Measurements from ENCODE around the gene SLC28A1. TPM values are rescaled to one million over a fixed set of nuclear protein-coding genes. Genes with fewer than 3 reads are reported as not detected.
"Not testable (repeated sequence)": the region's sequence is repeated elsewhere in the genome, so short reads cannot be mapped to it uniquely, and the experiment has no call there.

SLC28A1 gene
- total RNA-seq, 2 experiments from 2014 or later = not detected

- Mint-ChIP-seq H3K27me3 (peaks cover 10% of the 10 kb centered on the region), H3K4me1 (peaks cover 50% of the 10 kb centered on the region), H3K36me3 (peaks cover 2% of the 10 kb centered on the region), H3K27ac (no peak overlapping the region), H3K9me3 (ENCODE audit: low read depth) (no peaks in the 10 kb centered on the region), H3K4me3 (peak overlapping the region; percentile 85)
- CTCF ChIA-PET = interaction anchor here (1.1 kb wide), 1 partner anchor 9 kb away, joined by 3 read pairs; no protein-coding TSS in a partner anchor
- DNase-seq = no peak
- ATAC-seq = no peak
Measured at GRCh38 chr15:84983294-84983693, 98.8 kb downstream of the SLC28A1 start.

- ATAC-seq (no peak), DNase-seq (no peak)
- peaks cover 2% of the 10 kb centered on the region for H3K36me3 Mint-ChIP-seq
- H3K9me3 Mint-ChIP-seq (ENCODE audit: low read depth) = no peaks in the 10 kb centered on the region
- CTCF ChIA-PET = interaction anchor here (1.1 kb wide), 1 partner anchor 10 kb away, joined by 3 read pairs; no protein-coding TSS in a partner anchor
- no peak overlapping the region for H3K27ac Mint-ChIP-seq
- H3K4me1 Mint-ChIP-seq = peaks cover 54% of the 10 kb centered on the region
- H3K27me3 Mint-ChIP-seq = peaks cover 10% of the 10 kb centered on the region
- peak overlapping the region; percentile 85 for H3K4me3 Mint-ChIP-seq
Measured at GRCh38 chr15:84983711-84984110, 99.2 kb downstream of the SLC28A1 start.

DNA sequence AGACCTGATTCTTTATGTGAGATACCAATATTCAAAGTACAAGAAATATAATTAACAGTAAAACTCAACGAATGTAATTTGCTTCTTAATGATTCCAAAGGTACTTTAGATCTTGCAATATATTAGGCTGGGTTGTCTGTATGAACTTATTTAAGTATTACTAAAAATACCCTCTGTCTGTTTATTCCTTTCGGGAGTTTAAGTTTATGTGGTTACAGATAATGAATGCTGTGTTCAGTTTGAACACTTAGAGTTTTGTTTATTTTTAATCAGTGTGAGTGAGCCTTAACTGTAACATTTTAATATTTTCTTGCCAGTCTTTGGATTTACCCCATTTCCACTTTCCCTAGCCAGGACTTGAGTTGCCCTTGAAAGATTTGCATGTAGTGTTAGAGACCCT is 100.7 kb downstream of the SLC28A1 start:
- CTCF ChIA-PET = no interaction called here
- no peaks in the 10 kb centered on the region for H3K9me3 Mint-ChIP-seq (ENCODE audit: low read depth)
- no peak for ATAC-seq
- H3K36me3 Mint-ChIP-seq = peaks cover 3% of the 10 kb centered on the region
- H3K27me3 Mint-ChIP-seq = peaks cover 8% of the 10 kb centered on the region
- no peak overlapping the region for H3K4me3 Mint-ChIP-seq
- DNase-seq = no peak
- peaks cover 54% of the 10 kb centered on the region for H3K4me1 Mint-ChIP-seq
- no peak overlapping the region for H3K27ac Mint-ChIP-seq

- H3K36me3 Mint-ChIP-seq; H3K9me3 Mint-ChIP-seq (ENCODE audit: low read depth); H3K27ac Mint-ChIP-seq; H3K27me3 Mint-ChIP-seq; ATAC-seq; H3K4me3 Mint-ChIP-seq: not testable (repeated sequence)
- CTCF ChIA-PET = interaction anchor here (1.0 to 1.8 kb wide), 2 partner anchors 16 to 416 kb away, joined by 3 to 6 read pairs; no protein-coding TSS in a partner anchor
- H3K4me1 Mint-ChIP-seq = peaks cover 61% of the 10 kb centered on the region
- peak; percentile 27 for DNase-seq
Measured at GRCh38 chr15:84987351-84987750, 102.9 kb downstream of the SLC28A1 start.

- no peak overlapping the region for H3K4me3 Mint-ChIP-seq
- no peaks in the 10 kb centered on the region for H3K9me3 Mint-ChIP-seq (ENCODE audit: low read depth)
- CTCF ChIA-PET = interaction anchor here (1.0 to 1.8 kb wide), 3 partner anchors 15 to 417 kb away, joined by 3 to 6 read pairs (median 4); no protein-coding TSS in a partner anchor
- peaks cover 7% of the 10 kb centered on the region for H3K36me3 Mint-ChIP-seq
- DNase-seq (peak; percentile 31), ATAC-seq (peak; percentile 32)
- H3K4me1 Mint-ChIP-seq = peaks cover 59% of the 10 kb centered on the region
- no peaks in the 10 kb centered on the region for H3K27me3 Mint-ChIP-seq
- H3K27ac Mint-ChIP-seq = peak overlapping the region; percentile 78
Measured at GRCh38 chr15:84987949-84988624, 103.6 kb downstream of the SLC28A1 start.

GRCh38 chr15:84988909-84989644 is 104.6 kb downstream of the SLC28A1 start:
- H3K36me3 Mint-ChIP-seq = peaks cover 7% of the 10 kb centered on the region
- H3K4me1 Mint-ChIP-seq = peaks cover 50% of the 10 kb centered on the region
- ATAC-seq (no peak), DNase-seq (peak; percentile 16)
- H3K27me3 Mint-ChIP-seq = no peaks in the 10 kb centered on the region
- CTCF ChIA-PET = interaction anchor here (0.6 to 1.6 kb wide), 2 partner anchors 57 to 390 kb away, joined by 4 to 5 read pairs; no protein-coding TSS in a partner anchor
- no peaks in the 10 kb centered on the region for H3K9me3 Mint-ChIP-seq (ENCODE audit: low read depth)
- no peak overlapping the region for H3K4me3 Mint-ChIP-seq
- H3K27ac Mint-ChIP-seq = peak overlapping the region; percentile 78

DNA sequence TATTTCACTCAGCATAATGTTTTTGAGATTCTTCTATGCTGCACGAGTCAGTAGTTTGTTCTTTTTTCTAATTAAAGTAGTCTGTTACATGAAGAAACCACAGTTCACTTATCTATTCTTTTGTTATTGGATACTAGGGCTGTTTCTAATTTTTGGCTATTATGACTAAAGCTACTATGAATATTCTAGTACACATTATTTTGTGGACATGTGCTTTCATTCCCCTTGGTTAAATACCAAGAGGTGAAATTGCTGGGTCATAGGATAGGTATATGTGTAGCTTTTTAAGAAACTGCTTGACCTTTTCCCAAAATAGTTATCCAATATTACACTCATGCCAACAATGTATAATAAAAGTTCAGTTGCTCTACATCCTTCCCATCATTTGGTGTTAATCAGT is 106.0 kb downstream of the SLC28A1 start:
- H3K4me1 Mint-ChIP-seq = peaks cover 38% of the 10 kb centered on the region
- no peaks in the 10 kb centered on the region for H3K27me3 Mint-ChIP-seq
- DNase-seq (no peak), ATAC-seq (no peak)
- peaks cover 7% of the 10 kb centered on the region for H3K36me3 Mint-ChIP-seq
- no peak overlapping the region for H3K27ac Mint-ChIP-seq
- H3K4me3 Mint-ChIP-seq = no peak overlapping the region
- H3K9me3 Mint-ChIP-seq (ENCODE audit: low read depth) = no peaks in the 10 kb centered on the region
- CTCF ChIA-PET = interaction anchor here (2.2 kb wide), 1 partner anchor 10 kb away, joined by 8 read pairs; the partner anchor contains the start of gene PDE8A

DNA sequence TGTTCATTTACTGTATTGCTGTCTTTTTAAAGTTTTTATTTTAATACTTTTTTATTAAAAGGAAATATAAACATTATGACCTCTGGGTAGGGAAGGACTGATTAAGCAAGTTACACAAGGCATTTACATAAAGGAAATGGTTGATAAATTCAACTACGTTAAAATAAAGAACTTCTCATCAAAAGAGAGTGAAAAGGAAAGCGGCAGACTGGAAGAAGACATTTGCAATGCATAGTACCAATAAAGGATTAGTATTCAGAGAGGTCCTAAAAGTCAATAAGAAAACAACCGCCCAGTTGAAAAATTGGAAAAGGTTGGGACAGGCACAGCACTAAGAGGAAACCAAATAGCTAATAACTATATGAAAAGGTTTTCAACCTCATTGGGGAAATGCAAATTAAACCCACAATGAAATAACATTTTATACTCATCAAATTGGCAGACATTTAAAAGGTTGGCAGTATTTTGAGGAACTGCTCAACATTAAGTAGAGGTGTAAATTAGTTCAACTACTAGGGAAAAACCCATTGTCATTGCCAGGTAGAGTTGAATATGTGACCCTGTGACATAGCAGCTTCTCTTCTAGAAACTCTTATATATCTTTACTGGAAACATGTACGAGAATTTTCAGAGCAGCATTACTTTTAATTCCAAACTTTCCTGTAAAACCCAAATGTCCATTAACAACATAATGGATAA is 106.7 kb downstream of the SLC28A1 start:
- Mint-ChIP-seq H3K27ac (no peak overlapping the region), H3K4me3 (no peak overlapping the region), H3K9me3 (ENCODE audit: low read depth) (no peaks in the 10 kb centered on the region), H3K27me3 (no peaks in the 10 kb centered on the region), H3K4me1 (peaks cover 35% of the 10 kb centered on the region), H3K36me3 (peaks cover 7% of the 10 kb centered on the region)
- DNase-seq (no peak), ATAC-seq (no peak)
- CTCF ChIA-PET = interaction anchor here (2.2 kb wide), 1 partner anchor 11 kb away, joined by 8 read pairs; the partner anchor contains the start of gene PDE8A

GRCh38 chr15:84992157-84992944 is 107.9 kb downstream of the SLC28A1 start:
- Mint-ChIP-seq H3K4me1 (peaks cover 31% of the 10 kb centered on the region), H3K27ac (no peak overlapping the region), H3K27me3 (no peaks in the 10 kb centered on the region), H3K36me3 (peaks cover 5% of the 10 kb centered on the region), H3K4me3 (no peak overlapping the region), H3K9me3 (ENCODE audit: low read depth) (no peaks in the 10 kb centered on the region)
- CTCF ChIA-PET = interaction anchor here (2.2 kb wide), 1 partner anchor 12 kb away, joined by 8 read pairs; the partner anchor contains the start of gene PDE8A
- ATAC-seq = peak; percentile 72
- DNase-seq = peak; percentile 51

Other genes with a start within 250 kb of the SLC28A1 start
- gene WDR73, start 230.4 kb upstream of the SLC28A1 start, total RNA-seq = 10 to 100 TPM; 18.4 to 19.9 TPM
- gene NMB, start 226.5 kb upstream of the SLC28A1 start, total RNA-seq = 1 to 10 TPM; 1.5 to 1.8 TPM
- 100 to 1,000 TPM in 1 of 2 experiments, 10 to 100 TPM in 1; 96.6 to 122 TPM for gene SEC11A, start 168.5 kb upstream of the SLC28A1 start, total RNA-seq
- 10 to 100 TPM; 32.9 to 39.7 TPM for gene ZNF592, start 136.1 kb upstream of the SLC28A1 start, total RNA-seq
- under 1 TPM; 0.23 to 0.35 TPM for gene ALPK3, start 67.3 kb upstream of the SLC28A1 start, total RNA-seq
- 10 to 100 TPM; 17.7 to 21.1 TPM for gene PDE8A, start 97.2 kb downstream of the SLC28A1 start, total RNA-seq